Lung microvascular endothelial cell (primary cell): ENCODE data around the gene CSRP2. TPM values are rescaled to one million over a fixed set of nuclear protein-coding genes. Genes with fewer than 3 reads are reported as not detected.

Experiments
- DNase-seq, 2 donors: peaks; one replicate each; pipeline versions ENCODE4 v3.0.0 to v3.0.0-alpha.2; 2010; ENCODE audit warnings: low read depth in 2 of 2
- total RNA-seq: library from RNA; depleted of rRNA; stranded (reverse); fragments of >200 nt; gene quantifications from 2 replicates; pipeline ENCODE4 v1.2.1, GENCODE V29; 2014

The CSRP2 gene
- total RNA-seq = 8.3 and 15.1 TPM in 2 replicates

DNA sequence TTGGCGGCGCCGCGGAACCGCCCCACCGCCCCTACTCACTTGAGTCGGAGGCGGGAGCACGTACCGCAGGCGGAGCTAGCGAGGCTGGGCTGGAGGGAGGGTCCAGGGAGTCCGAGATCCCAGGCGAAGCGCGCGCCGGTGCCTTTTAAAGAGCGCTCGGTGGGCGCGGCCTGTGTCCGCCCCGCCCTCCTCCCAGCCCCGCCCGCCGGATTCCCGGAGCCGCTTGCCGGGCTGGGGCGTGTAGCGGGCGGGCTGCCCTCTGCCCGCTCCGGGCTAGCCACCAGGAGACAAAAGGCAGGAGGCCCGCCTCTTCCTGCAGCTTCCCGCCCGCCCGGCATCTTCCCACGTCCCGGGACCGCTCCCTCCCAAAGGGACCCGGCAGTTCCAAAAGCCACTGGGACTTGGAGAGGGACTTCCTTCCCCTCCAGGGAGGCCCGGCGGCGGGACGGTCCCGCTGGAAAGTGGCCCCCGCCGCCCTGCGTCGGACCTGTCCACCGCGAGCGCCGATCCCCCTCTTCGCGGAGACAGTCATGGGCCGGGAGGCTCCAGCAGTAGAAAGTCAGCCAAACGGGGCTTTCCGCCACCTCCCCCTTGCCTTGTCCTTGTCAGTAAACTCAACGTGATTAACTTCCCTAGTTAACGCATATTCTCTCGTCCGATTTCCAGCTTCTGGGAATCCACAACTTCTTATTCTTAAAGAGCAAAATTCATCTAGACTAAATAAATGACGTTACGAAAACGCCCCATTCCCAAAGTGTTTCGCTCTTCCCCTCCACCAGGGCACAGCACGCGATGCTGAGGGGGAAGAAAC, at the start of gene CSRP2:
Gene CSRP2 (minus strand): TSS at position 121 of the 811 bp plus-strand sequence. CDS start 12,759 bp downstream, outside the sequence.
- peak; percentile 80 to 91 for DNase-seq

DNA sequence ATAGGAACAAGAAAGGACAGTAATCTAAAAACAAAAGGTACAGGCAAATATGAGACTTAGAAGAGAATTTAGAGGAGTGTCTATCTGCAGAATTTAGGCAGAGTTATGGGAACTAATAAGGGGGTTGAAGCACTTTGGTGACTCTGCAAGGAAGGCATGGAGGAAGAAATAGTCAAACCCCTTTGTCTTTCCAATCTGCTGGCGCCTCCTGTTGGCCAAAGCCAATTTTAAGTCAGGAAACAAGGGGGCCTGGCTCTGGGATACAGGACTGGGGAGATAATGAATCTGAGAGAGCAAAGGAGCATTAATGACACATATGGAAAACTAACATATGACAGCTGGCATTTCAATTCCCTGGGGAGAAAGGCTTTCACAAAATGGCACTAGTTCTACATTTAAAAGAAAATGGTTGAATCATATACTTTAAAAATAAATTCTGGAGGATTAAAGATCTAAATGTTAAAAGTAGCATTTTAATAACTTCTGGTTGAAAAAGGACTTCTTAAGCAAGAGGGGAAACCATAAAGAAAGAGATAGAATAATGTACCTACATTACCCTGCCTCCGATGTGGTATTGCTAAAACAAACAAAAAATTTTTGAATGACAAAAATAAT, 48.5 kb upstream of the CSRP2 start:
- DNase-seq = peak; percentile 21 to 57

DNA sequence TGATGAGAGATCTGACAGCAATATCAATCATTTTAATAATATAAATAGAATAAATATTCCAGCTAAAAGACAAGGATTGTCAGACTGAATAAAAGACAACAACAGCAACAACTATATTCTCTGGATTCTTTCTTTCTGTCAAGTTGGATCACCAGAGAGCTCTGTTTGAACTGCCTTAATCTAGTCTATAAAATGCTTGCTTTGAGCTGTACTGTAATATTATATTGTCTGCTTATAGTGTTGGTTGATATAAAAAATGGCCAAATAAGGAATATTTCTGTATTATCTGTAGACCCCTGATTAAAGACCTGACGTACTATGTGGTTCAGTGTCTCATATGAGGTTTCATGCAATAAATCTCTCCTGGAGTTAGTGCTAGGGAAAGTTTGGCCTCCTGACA, 46.3 kb upstream of the CSRP2 start:
- DNase-seq = no peak

DNA sequence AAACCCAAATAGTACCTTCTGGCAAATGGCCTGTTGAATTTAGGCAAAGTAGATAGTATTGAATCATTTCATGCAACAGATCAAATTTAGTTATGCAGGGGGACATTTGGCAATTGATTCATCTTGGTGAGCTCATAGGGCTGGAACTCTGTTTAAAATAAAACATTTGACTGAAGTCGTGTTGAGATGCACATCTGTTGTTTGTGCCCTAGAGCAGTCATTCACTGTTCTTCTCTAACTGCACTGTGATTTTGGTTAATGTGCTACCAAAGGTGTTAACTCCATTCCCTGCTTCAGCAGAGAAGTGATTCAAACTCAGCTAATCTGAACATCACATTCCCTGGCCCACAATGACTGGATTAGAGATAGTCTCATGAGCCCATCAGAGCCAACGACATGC, 44.0 kb upstream of the CSRP2 start:
- no peak for DNase-seq

DNA sequence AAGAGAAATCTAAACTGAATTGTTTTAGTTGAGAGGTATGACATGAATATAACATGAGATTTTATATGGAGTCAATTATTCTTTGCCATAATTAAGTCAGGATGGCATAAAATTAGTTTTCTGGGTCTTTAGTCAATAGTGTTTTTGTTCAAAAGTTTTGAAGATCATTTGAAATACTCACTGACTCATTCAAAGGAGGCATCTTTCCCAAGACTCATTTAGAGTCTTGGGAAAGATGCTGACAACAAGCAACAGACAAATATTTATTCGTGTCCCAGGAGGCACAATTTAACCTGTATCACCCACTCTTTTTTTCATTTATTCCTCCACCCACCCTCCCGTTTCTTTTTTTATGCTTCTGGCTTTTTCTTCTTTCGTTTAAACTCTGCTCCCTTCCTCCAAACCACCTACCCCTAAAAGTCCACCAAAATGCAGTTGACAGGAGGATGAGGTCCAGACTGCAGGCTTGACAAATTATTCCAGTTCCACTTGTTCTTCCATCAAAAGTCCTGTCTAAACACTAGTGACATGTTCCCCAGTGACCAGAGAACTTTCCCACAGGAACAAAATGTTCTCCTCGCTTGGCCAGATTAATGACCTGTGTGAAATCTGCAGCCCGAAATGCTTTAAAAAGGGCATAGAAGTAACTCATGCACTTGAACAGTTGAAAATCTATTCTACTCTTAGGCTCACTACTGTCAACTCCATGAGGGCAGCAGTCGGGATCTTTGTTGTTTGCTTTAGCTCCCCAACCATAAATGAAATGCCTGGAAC, 43.3 kb upstream of the CSRP2 start:
- no peak for DNase-seq

DNA sequence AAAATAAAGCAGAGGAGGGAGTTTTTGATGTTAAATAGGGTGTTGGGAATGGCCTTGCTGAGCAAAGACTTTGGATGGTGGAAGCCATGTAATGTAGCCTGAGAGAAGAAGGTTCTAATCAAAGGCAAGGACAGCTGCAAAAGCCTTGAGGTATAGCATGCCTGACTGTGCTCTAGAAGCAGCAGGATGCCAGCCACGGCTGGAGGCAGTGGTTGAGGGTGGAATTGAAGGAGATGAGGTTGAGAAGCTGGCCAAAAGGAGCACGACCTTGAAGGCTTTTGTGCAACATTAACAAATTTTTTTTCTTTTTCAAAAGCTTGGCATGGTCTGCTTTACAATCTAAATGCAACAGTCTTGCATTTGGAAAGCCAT, 42.3 kb upstream of the CSRP2 start:
- no peak for DNase-seq

DNA sequence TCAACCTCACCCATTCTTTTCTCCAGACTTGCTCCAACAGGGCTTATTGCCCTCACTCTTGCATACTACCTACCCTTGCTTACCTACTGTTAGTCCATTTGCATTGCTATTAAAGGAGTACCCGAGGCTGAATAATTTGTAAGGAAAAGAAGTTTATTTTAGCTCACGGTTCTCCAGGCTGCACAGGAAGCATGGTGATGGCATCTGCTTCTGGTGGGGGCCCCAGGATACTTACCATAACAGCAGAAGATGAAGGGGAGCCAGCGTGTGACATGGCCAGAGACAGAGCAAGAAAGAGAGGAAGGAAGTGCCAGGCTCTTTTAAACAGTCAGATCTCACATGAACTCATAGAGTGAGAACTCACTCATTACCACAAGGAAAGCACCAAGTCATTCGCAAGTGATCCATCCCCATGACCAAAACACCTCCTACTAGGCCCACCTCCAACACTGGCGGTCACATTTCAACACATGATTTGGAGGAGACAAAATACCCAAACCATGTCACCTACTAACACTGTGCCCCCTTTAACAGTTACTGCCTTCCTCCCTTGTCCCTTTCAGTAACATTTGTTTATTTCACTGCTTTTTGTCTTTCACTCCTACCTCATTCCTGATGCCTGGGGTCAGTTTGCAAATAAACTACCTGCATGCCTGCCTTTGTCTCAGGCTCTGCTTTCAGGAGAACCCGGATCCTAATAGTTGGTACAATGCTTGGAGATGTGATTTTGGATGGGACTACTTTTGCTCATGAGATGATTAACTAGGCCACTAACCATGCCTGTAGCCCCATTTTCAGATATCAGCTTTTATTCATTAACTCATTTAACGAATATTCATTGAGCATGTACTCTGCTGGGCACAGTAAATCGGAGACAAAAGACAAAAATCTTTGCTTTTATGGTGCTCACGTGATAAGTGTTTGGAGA, 41.6 kb upstream of the CSRP2 start:
- no peak for DNase-seq

DNA sequence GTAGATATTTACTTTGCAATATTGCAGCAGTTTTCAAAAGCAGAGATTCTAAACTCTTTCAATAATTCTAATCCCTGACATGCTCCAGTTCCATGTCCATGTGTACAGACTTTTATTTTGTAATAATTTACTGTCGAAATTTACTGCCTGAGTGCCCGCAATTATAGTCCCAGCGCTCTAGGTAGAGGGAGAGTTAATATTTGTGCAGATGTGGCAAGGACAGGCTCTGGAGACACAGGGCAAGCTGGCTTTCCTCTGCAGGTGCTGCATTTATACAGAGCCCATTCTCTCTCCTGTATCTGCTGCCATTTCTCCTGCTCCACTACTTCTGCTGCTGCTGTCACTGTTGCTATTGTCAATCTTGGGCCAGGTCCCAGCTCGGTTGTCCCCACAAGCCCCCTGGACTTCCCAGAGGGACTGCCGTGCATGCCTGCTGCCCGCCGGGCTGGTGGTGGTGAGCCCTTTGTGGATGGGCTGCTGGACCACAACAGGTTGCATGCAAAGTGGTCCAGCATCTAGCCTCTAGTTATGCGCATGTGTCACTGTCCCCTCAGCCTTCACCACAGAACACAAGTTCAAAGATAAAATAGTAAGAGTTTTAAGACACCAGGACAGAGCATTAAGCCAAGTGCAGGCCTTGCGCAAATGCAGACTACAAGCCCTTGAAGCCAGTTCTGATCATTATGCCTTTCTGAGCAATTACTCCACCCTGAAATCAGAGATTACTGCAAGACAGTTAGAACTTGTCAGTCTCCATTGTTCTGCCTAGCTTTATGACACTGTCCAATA, 40.8 kb upstream of the CSRP2 start:
- DNase-seq = no peak

DNA sequence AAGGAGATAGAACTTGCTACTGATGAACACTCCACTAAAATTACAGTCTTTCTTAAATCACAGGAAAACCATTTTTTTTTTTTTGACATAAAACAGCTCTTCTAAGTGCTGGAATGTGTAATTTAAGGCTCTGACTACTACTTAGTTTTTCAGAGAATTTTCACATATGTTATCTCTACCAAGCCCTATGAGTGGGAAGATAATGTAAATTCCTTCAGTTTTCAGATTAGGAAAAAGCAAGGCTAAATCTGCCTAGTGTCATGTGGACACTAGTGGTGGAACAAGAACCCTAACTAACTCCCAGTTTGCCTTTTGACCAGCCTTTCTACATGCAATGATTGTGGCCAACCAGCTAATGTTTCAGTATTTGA, 37.3 kb upstream of the CSRP2 start:
- no peak for DNase-seq

DNA sequence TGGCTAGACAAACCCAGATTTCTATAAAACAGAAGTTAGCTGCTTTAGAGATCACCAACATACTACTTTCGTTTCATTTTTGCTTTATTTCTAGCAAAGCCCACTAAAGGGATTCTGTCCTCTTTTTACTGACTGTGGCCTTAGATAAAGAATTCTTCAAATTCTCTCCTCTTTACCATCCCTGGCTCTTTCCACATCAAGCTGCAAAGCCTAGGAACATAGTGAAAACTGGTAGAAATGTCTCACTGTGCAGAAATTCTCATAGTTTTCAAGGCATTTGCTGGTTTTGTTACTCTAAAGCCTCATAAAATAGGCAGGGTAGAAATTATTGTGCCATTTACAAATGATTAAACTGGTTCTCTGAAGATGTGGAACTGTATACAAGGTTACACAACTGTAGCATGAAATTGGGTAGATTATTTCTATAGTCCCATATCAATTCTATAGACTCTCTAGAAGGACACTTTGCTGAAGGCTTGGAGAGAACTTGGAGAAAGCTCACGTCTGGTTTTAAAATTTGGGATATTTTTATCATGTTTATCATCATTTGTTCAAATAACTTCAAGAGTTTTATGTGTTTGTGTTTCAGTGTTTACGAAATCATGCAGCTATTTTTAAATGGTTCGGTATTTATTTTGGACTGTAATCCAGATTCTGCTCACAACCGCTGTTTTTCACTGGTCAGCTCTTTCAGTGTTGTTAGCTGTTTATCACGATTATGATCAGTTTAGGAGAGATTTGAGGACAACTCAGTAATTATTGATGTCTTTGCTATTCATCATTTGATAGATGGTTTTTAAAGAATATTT, 36.7 kb upstream of the CSRP2 start:
- DNase-seq = no peak

DNA sequence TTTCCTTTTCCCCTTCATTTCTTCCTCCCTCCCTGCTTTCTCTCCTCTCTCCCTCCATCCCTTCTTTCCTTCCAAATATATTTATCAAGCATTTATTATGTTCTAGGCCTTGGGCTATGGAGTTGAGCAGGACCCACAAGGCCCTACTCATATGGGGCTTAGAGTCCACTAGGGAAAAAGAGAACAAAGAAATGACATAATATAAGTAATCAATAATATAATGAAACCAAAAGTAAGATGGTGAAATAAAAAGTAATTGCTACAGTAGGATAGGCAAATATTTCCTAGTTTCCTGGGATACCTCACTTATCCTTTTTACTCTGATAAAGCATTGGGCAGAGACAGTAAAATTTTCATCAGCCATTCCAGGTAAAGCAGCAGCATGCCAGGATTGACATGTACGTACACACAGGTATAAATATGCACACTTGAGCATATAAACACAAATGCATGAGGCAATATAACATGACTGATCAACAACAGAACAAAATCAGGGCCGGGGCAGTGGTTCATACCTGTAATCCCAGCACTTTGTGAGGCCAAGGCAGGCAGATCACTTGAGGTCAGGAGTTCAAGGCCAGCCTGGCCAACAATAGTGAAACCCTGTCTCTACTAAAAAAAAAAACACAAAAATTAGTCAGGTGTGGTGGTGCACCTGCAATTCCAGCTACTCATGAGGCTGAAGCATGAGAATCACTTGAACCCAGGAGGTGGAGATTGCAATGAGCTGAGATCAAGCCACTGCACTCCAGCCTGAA, 35.5 kb upstream of the CSRP2 start:
- DNase-seq = no peak

DNA sequence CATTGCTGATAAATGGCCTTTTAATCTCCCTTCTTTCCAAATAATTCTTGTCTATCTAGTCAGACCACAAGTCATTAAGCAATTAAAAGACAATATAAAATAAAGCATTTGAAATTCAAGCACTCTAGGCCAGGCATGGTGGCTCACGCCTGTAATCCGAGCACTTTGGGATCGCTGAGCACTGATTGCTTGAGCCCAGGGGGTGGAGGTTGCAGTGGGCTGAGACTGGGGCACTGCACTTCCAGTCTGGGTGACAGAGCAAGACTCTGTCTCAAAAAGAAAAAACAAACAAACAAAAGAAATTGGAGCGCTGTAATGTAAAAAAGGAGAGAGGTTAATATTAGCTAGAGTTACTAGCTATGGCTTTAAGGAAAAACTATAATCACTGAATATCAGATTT, 30.5 kb upstream of the CSRP2 start:
- no peak for DNase-seq

DNA sequence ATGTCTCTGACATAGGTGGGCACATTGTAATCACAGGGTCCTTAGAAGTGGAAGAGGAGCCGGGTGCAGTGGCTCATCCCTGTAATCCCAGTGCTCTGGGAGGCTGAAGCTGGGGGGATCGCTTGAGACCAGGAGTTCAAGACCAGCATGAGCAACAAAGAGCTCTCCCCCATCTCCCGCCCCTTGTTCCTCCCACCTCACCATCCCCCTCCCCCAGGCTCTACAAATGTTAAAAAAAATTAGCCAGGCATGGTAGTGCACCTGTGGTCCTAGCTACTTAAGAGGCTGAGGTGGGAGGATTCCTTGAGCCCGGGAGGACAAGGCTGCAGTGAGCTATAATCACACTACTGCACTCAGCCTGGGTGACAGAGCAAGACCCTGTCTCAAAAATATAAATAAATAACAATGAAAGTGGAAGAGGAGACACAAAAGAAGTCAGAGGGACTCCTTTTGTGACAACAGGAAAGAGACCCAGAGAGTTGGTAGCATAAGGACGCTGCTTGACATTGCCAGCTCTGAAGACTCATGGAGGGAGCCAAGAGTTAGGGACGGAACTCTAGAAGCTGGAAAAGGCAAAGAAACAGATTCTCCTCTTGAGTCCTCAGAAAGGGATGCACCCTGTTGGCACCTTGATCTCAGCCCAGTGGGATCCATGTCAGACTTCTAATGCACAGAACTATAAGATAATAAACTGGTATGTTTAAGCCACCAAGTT, 29.6 kb upstream of the CSRP2 start:
- DNase-seq = no peak

DNA sequence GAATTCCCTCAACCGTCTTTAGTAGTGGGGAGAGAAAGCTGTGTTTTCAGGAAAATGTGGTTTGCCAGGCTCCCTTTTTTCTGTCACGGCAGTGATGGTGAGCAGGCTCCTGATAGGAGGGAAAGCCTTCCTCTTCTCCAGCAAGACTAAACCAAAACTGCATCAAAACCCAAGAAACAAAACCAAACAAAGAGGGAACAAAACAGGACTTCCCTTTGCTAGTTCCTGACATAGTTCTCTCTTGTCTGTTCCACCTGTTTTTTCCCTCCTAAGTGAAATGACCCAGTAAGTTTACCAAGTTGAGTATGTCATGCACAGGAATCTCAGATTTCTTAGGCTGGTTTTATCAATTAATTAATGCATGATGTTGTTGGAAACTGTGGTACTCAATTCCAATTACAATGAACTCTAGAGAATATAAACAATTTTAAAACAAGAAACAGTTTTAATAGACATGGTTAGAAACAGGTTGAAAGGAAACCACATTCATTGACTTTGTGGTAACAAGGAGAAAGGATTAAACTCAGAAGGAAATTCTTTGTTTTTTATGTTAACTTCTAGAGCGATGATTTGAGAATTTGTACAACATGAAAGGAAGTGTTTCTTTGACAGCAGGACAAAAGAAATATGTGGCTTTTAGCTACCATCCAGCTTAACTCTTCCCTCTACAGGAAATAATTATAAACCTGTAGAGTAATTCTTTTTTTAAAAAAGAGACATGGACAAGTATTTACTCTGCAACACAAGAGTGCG, 23.0 kb upstream of the CSRP2 start:
- no peak for DNase-seq

DNA sequence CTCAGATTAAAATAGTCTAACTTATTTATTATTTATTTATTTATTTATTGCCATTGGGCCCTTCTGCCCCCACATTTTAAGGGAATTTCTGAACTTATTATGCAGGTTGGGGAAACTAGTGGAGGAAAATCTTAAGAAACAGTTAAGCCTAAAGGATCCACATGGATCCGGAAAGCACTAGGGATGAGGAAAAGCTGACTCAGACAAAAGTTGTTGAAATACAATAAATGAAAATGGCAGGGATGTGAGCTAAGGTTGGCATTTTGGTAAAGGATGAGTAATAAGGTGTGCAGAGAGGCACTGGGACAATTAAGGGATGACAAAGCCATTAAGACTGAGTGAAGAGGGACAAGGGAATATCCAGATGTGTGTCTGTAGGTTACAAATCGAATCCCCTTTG, 20.7 kb upstream of the CSRP2 start:
- DNase-seq = no peak

DNA sequence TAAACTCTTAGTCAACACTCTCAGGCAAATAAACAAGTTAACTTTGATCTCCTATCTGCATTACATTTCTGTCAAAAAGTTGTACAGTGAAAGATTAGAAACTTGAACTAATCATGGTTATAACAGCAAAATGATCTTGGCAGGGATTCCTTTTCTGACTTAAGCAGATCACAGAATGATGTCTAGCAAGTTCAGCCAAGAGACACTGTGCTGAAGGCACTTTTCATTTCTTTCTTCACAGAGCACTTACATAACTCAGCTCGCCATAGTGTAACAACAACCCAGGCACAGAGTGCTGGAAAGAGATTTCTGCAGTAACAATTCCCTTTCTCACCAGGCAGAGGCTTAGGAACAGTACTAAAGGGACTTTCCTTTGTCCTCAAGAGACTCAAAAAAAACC, 19.6 kb upstream of the CSRP2 start:
- no peak for DNase-seq

DNA sequence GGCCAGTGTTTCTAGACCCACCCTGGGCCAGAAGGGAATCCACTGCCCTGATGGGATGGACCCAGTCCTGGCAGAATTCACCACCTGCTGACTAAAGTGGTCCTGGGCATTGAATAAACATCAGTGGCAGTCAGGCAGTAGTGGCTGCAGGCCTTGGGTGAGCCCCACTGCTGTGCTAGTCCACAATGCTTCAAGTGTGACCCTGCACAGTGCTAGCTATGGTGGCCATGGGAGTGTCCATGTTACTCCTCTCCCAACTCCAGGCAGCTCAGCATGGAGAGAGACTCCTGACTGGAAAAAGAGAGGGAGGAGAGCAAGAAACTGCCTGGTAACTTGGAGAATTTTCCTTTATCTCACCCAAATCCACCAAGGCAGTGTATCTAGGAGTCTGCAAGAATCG, 17.5 kb upstream of the CSRP2 start:
- no peak for DNase-seq

DNA sequence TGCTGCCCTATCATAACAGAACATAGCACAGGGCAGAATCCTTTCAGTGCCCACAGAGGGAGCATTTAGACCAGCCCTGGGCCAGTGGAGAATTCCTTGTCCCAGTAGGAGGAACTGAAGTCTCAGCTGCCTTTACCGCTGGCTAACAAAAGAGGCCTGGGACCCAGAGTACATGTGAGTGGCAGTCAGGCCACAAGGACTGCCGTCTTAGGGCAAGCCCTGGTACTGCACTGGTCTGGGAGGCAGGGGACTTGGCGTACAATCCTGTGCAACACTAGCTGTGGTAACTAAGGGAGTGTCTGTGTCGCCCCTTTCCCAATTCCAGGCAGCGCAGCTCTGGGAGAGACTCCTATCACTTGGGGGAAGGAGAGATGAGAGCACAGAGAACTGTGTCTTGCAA, 17.0 kb upstream of the CSRP2 start:
- no peak for DNase-seq
